Measurements from ENCODE around the gene FNDC1.

FNDC1 gene

DNA sequence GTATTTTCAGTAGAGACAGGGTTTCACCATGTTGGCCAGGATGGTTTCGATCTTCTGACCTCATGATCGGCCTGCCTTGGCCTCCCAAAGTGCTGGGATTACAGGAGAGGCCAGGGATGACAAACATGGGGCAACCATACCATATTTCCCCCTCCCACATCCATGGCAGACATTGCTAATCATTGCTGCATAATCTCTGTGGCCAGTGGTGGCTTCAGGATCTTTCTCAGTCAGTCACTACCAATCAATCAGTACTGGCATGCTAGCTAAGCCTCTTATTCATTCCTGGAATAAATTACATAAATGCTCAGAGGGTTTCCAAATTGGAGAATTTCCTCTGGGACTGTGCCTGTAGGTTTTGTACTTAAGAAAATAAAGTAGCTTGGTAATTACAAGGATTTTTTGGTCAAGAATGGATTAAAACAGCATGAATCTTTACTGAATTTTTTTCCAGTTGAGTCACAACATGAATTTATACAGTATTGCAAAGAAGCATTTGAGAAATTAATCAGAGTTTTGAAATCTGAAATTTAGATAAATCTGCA is 138.1 kb downstream of the FNDC1 start:
- H3K36me3 ChIP-seq (ENCODE audit: control insufficient read depth, insufficient read depth, low read length): no peaks in the 10 kb centered on the region
- H3K27me3 ChIP-seq (replicated peaks; ENCODE audit: control insufficient read depth, insufficient read depth, low read length): no peaks in the 10 kb centered on the region
- no peak for TF ChIP-seq CTCF (IDR thresholded peaks at IDR 0.05; ENCODE audit: insufficient read depth, low read length, poor library complexity, severe bottlenecking)
- DNase-seq (ENCODE audit: extremely low read depth, insufficient read length): no peak
- H3K4me3 ChIP-seq (replicated peaks; ENCODE audit: low read depth, low read length): no peak overlapping the region

DNA sequence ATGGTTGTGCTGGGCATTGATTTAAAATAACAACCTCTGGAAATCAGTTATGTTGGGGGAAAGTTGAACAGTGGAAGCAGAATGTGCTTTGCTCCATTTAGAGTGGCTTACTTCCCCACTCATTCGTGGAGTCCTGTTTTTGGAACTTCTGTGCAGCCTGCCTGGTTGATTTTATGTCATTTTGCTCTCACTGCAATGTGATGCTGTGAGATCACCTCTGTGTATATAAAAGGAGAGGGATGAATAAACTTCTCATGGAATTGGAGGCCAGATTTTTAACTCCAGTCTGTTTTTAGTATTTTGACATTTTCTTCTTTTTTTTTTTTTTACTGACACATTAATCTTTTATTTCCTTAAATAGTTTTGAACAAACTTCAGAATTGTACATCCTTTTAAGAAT is 139.0 kb downstream of the FNDC1 start:
- H3K4me3 ChIP-seq (replicated peaks; ENCODE audit: low read depth, low read length): no peak overlapping the region
- no peaks in the 10 kb centered on the region for H3K27me3 ChIP-seq (replicated peaks; ENCODE audit: control insufficient read depth, insufficient read depth, low read length)
- no peak for DNase-seq (ENCODE audit: extremely low read depth, insufficient read length)
- no peaks in the 10 kb centered on the region for H3K36me3 ChIP-seq (ENCODE audit: control insufficient read depth, insufficient read depth, low read length)
- TF ChIP-seq CTCF (IDR thresholded peaks at IDR 0.05; ENCODE audit: insufficient read depth, low read length, poor library complexity, severe bottlenecking): no peak

GRCh38 chr6:159309723-159310122 is 140.5 kb downstream of the FNDC1 start:
- H3K27me3 ChIP-seq (replicated peaks; ENCODE audit: control insufficient read depth, insufficient read depth, low read length): no peaks in the 10 kb centered on the region
- no peak overlapping the region for H3K4me3 ChIP-seq (replicated peaks; ENCODE audit: low read depth, low read length)
- TF ChIP-seq CTCF (IDR thresholded peaks at IDR 0.05; ENCODE audit: insufficient read depth, low read length, poor library complexity, severe bottlenecking): no peak
- no peak for DNase-seq (ENCODE audit: extremely low read depth, insufficient read length)
- no peaks in the 10 kb centered on the region for H3K36me3 ChIP-seq (ENCODE audit: control insufficient read depth, insufficient read depth, low read length)

- DNase-seq (ENCODE audit: extremely low read depth, insufficient read length): no peak
- Histone ChIP-seq H3K27me3 (replicated peaks; ENCODE audit: control insufficient read depth, insufficient read depth, low read length) (no peaks in the 10 kb centered on the region), H3K4me3 (replicated peaks; ENCODE audit: low read depth, low read length) (no peak overlapping the region), H3K36me3 (ENCODE audit: control insufficient read depth, insufficient read depth, low read length) (no peaks in the 10 kb centered on the region)
- TF ChIP-seq CTCF (IDR thresholded peaks at IDR 0.05; ENCODE audit: insufficient read depth, low read length, poor library complexity, severe bottlenecking): no peak
These were observed 142.4 kb downstream of the FNDC1 start for GRCh38 chr6:159311618-159312017.

- DNase-seq (ENCODE audit: extremely low read depth, insufficient read length): no peak
- no peak for TF ChIP-seq CTCF (IDR thresholded peaks at IDR 0.05; ENCODE audit: insufficient read depth, low read length, poor library complexity, severe bottlenecking)
- Histone ChIP-seq H3K4me3 (replicated peaks; ENCODE audit: low read depth, low read length) (no peak overlapping the region), H3K36me3 (ENCODE audit: control insufficient read depth, insufficient read depth, low read length) (no peaks in the 10 kb centered on the region), H3K27me3 (replicated peaks; ENCODE audit: control insufficient read depth, insufficient read depth, low read length) (no peaks in the 10 kb centered on the region)
These were observed 143.0 kb downstream of the FNDC1 start for GRCh38 chr6:159312206-159312605.

DNA sequence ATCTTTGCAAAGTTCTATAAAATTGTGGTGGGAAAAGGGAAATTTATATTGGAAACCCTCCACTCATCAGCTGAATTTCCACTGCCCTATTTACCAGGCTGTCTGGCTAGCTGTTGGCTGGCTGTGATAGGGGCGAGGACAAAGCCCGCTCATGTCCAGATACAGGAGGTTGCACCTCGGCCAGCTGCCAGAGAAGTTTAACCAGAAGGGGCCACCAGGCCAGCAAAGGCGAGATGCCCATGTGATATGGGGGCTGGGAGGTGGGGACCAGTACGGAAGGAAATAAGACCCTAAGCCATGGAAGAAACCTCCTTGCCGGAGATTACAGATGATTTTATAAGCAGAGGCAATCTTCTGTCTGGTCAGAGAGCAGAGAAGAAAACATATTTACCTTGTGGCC is 143.8 kb downstream of the FNDC1 start:
- H3K36me3 ChIP-seq (ENCODE audit: control insufficient read depth, insufficient read depth, low read length): no peaks in the 10 kb centered on the region
- no peak overlapping the region for H3K4me3 ChIP-seq (replicated peaks; ENCODE audit: low read depth, low read length)
- no peaks in the 10 kb centered on the region for H3K27me3 ChIP-seq (replicated peaks; ENCODE audit: control insufficient read depth, insufficient read depth, low read length)
- no peak for TF ChIP-seq CTCF (IDR thresholded peaks at IDR 0.05; ENCODE audit: insufficient read depth, low read length, poor library complexity, severe bottlenecking)
- DNase-seq (ENCODE audit: extremely low read depth, insufficient read length): no peak
